Liver (tissue), 3 donors: ENCODE results near the gene COMMD1.

Experiments
- EGR1 ChIP-seq, 2 donors: IDR thresholded peaks; 2 replicates each; pipeline ENCODE4 v1.6.1; 2016 to 2018; ENCODE audit warnings: antibody characterized with exemption in 2 of 2, low read depth in 2 of 2
- GABPA ChIP-seq, 2 donors: IDR thresholded peaks in 1 of 2; conservative IDR thresholded peaks in 1 of 2; 2 replicates each; pipeline ENCODE4 v1.6.1; 2016; ENCODE audit warnings: antibody characterized with exemption in 2 of 2, mild to moderate bottlenecking in 1 of 2, moderate library complexity in 1 of 2
- HNF4A ChIP-seq, 2 donors: conservative IDR thresholded peaks; 2 replicates each; pipeline ENCODE4 v1.6.1; 2016; ENCODE audit warnings: antibody characterized with exemption in 2 of 2, mild to moderate bottlenecking in 2 of 2
- RAD21 ChIP-seq, 2 donors: IDR thresholded peaks; 2 replicates each; pipeline ENCODE4 v1.6.1; 2016; ENCODE audit warnings: antibody characterized with exemption in 2 of 2, mild to moderate bottlenecking in 2 of 2
- TF ChIP-seq, protein P1 (sequence below): fragments of 150-350 bp; IDR thresholded peaks from 2 replicates; pipeline ENCODE4 v1.5.1; 2017; ENCODE audit warnings: improper control_type of control experiment, low read depth, low read length; ENCODE audit not compliant: missing input control
- TF ChIP-seq, protein P2 (sequence below): IDR thresholded peaks from 2 replicates; pipeline ENCODE4 v1.6.1; 2016; ENCODE audit warnings: antibody characterized with exemption, mild to moderate bottlenecking
- TF ChIP-seq, protein P3 (sequence below): IDR thresholded peaks from 2 replicates; pipeline ENCODE4 v1.6.1; 2016; ENCODE audit warnings: antibody characterized with exemption
- TF ChIP-seq, protein P4 (sequence below): IDR thresholded peaks from 2 replicates; pipeline ENCODE4 v1.6.1; 2016; ENCODE audit warnings: antibody characterized with exemption
- donor health status: healthy.
- donor health status: healthy.

GRCh38 chr2:61882850-61883249 is 22.6 kb upstream of the COMMD1 start:
- no peak for TF ChIP-seq EGR1 (IDR thresholded peaks at IDR 0.05; ENCODE audit: low read depth in 2 of 2)
- TF ChIP-seq, protein P1, sequence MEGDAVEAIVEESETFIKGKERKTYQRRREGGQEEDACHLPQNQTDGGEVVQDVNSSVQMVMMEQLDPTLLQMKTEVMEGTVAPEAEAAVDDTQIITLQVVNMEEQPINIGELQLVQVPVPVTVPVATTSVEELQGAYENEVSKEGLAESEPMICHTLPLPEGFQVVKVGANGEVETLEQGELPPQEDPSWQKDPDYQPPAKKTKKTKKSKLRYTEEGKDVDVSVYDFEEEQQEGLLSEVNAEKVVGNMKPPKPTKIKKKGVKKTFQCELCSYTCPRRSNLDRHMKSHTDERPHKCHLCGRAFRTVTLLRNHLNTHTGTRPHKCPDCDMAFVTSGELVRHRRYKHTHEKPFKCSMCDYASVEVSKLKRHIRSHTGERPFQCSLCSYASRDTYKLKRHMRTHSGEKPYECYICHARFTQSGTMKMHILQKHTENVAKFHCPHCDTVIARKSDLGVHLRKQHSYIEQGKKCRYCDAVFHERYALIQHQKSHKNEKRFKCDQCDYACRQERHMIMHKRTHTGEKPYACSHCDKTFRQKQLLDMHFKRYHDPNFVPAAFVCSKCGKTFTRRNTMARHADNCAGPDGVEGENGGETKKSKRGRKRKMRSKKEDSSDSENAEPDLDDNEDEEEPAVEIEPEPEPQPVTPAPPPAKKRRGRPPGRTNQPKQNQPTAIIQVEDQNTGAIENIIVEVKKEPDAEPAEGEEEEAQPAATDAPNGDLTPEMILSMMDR, result no peak
- TF ChIP-seq, protein P2, sequence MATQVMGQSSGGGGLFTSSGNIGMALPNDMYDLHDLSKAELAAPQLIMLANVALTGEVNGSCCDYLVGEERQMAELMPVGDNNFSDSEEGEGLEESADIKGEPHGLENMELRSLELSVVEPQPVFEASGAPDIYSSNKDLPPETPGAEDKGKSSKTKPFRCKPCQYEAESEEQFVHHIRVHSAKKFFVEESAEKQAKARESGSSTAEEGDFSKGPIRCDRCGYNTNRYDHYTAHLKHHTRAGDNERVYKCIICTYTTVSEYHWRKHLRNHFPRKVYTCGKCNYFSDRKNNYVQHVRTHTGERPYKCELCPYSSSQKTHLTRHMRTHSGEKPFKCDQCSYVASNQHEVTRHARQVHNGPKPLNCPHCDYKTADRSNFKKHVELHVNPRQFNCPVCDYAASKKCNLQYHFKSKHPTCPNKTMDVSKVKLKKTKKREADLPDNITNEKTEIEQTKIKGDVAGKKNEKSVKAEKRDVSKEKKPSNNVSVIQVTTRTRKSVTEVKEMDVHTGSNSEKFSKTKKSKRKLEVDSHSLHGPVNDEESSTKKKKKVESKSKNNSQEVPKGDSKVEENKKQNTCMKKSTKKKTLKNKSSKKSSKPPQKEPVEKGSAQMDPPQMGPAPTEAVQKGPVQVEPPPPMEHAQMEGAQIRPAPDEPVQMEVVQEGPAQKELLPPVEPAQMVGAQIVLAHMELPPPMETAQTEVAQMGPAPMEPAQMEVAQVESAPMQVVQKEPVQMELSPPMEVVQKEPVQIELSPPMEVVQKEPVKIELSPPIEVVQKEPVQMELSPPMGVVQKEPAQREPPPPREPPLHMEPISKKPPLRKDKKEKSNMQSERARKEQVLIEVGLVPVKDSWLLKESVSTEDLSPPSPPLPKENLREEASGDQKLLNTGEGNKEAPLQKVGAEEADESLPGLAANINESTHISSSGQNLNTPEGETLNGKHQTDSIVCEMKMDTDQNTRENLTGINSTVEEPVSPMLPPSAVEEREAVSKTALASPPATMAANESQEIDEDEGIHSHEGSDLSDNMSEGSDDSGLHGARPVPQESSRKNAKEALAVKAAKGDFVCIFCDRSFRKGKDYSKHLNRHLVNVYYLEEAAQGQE, result no peak
- TF ChIP-seq GABPA (IDR thresholded peaks at IDR 0.05 in 1 of 2, conservative IDR thresholded peaks at IDR 0.05 in 1 of 2), result no peak
- TF ChIP-seq, protein P3, sequence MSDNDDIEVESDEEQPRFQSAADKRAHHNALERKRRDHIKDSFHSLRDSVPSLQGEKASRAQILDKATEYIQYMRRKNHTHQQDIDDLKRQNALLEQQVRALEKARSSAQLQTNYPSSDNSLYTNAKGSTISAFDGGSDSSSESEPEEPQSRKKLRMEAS, result no peak
- no peak for TF ChIP-seq HNF4A (conservative IDR thresholded peaks at IDR 0.05)
- TF ChIP-seq, protein P4, sequence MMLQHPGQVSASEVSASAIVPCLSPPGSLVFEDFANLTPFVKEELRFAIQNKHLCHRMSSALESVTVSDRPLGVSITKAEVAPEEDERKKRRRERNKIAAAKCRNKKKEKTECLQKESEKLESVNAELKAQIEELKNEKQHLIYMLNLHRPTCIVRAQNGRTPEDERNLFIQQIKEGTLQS, result no peak
- TF ChIP-seq RAD21 (IDR thresholded peaks at IDR 0.05), result no peak
